ENCODE results near the gene LRBA. TPM values are rescaled to one million over a fixed set of nuclear protein-coding genes. Genes with fewer than 3 reads are reported as not detected.

The LRBA gene
- polyA plus RNA-seq, 2 of the 4 experiments (the other 2 are of a cell fraction) = 10.7 to 25.1 TPM

DNA sequence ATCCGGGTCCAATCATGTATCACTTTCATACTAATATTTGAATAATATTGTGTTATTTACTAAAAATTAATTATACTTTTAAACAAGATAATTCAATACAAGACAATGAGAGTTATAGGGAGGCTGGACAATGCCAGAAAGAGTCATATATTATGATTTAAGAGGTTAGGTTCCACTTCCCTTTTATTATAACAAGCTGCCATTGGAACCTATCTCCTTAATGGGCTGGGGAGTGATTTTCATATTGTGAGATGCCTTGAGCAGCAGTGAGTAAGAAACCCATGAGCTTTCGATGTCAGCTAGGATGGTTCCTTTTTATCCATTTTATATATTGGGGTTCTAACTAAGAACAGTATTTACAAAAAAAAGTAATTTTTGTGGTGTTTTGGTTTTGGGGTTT, 341.3 kb downstream of the LRBA start:
- DNase-seq (ENCODE audit: low read depth in 1 of 2, low spot score in 1 of 2) (no peak), ATAC-seq (no peak), FAIRE-seq (no peak)
- Histone ChIP-seq H3K9me3 (no peaks in the 10 kb centered on the region), H3K4me1 (no peaks in the 10 kb centered on the region), H3K4me3 (no peak overlapping the region), H3K4me2 (no peak overlapping the region), H3K27ac (no peak overlapping the region)
- TF ChIP-seq CHD4 (IDR thresholded peaks at IDR 0.05; ENCODE audit: borderline replicate concordance) (no peak), EHMT2 (IDR thresholded peaks at IDR 0.05; ENCODE audit: low read depth) (no peak), RNF2 (IDR thresholded peaks at IDR 0.05; ENCODE audit: borderline replicate concordance, low read depth) (no peak), ZSCAN20 (CRISPR knock-in tag; IDR thresholded peaks at IDR 0.05) (no peak), NR3C1 (IDR thresholded peaks at IDR 0.05) (no peak), HOXB13 (CRISPR knock-in tag; IDR thresholded peaks at IDR 0.05; ENCODE audit: low read depth) (no peak), CHD2 (IDR thresholded peaks at IDR 0.05; ENCODE audit: low read length, partially characterized antibody) (no peak), ZFP36 (IDR thresholded peaks at IDR 0.05; ENCODE audit: borderline replicate concordance, partially characterized antibody) (no peak), MAFK (IDR thresholded peaks at IDR 0.05; ENCODE audit: partially characterized antibody) (no peak), RARB (CRISPR knock-in tag; IDR thresholded peaks at IDR 0.05) (no peak), FOSL2 (IDR thresholded peaks at IDR 0.05) (no peak), FOSL2 (CRISPR knock-in tag; IDR thresholded peaks at IDR 0.05) (no peak), TFCP2L1 (CRISPR knock-in tag; IDR thresholded peaks at IDR 0.05) (no peak)
- TF ChIP-seq, protein P1, sequence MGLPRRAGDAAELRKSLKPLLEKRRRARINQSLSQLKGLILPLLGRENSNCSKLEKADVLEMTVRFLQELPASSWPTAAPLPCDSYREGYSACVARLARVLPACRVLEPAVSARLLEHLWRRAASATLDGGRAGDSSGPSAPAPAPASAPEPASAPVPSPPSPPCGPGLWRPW (IDR thresholded peaks at IDR 0.05) = no peak
- TF ChIP-seq, protein P2, sequence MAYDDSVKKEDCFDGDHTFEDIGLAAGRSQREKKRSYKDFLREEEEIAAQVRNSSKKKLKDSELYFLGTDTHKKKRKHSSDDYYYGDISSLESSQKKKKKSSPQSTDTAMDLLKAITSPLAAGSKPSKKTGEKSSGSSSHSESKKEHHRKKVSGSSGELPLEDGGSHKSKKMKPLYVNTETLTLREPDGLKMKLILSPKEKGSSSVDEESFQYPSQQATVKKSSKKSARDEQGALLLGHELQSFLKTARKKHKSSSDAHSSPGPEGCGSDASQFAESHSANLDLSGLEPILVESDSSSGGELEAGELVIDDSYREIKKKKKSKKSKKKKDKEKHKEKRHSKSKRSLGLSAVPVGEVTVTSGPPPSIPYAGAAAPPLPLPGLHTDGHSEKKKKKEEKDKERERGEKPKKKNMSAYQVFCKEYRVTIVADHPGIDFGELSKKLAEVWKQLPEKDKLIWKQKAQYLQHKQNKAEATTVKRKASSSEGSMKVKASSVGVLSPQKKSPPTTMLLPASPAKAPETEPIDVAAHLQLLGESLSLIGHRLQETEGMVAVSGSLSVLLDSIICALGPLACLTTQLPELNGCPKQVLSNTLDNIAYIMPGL (CRISPR knock-in tag; IDR thresholded peaks at IDR 0.05; ENCODE audit: borderline replicate concordance) = no peak
- TF ChIP-seq, protein P3, sequence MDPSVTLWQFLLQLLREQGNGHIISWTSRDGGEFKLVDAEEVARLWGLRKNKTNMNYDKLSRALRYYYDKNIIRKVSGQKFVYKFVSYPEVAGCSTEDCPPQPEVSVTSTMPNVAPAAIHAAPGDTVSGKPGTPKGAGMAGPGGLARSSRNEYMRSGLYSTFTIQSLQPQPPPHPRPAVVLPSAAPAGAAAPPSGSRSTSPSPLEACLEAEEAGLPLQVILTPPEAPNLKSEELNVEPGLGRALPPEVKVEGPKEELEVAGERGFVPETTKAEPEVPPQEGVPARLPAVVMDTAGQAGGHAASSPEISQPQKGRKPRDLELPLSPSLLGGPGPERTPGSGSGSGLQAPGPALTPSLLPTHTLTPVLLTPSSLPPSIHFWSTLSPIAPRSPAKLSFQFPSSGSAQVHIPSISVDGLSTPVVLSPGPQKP (IDR thresholded peaks at IDR 0.05; ENCODE audit: low read depth, low read length) = no peak
- TF ChIP-seq, protein P4, sequence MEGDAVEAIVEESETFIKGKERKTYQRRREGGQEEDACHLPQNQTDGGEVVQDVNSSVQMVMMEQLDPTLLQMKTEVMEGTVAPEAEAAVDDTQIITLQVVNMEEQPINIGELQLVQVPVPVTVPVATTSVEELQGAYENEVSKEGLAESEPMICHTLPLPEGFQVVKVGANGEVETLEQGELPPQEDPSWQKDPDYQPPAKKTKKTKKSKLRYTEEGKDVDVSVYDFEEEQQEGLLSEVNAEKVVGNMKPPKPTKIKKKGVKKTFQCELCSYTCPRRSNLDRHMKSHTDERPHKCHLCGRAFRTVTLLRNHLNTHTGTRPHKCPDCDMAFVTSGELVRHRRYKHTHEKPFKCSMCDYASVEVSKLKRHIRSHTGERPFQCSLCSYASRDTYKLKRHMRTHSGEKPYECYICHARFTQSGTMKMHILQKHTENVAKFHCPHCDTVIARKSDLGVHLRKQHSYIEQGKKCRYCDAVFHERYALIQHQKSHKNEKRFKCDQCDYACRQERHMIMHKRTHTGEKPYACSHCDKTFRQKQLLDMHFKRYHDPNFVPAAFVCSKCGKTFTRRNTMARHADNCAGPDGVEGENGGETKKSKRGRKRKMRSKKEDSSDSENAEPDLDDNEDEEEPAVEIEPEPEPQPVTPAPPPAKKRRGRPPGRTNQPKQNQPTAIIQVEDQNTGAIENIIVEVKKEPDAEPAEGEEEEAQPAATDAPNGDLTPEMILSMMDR (IDR thresholded peaks at IDR 0.05) = no peak
- TF ChIP-seq, protein P5, sequence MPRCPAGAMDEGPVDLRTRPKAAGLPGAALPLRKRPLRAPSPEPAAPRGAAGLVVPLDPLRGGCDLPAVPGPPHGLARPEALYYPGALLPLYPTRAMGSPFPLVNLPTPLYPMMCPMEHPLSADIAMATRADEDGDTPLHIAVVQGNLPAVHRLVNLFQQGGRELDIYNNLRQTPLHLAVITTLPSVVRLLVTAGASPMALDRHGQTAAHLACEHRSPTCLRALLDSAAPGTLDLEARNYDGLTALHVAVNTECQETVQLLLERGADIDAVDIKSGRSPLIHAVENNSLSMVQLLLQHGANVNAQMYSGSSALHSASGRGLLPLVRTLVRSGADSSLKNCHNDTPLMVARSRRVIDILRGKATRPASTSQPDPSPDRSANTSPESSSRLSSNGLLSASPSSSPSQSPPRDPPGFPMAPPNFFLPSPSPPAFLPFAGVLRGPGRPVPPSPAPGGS (IDR thresholded peaks at IDR 0.05) = no peak
- ChIA-PET POLR2A (no interaction called here), CTCF (no interaction called here)
- 91% methylated on average over 2 of the region's 2 CpGs for WGBS (ENCODE audit: missing lambda C conversion rate)

DNA sequence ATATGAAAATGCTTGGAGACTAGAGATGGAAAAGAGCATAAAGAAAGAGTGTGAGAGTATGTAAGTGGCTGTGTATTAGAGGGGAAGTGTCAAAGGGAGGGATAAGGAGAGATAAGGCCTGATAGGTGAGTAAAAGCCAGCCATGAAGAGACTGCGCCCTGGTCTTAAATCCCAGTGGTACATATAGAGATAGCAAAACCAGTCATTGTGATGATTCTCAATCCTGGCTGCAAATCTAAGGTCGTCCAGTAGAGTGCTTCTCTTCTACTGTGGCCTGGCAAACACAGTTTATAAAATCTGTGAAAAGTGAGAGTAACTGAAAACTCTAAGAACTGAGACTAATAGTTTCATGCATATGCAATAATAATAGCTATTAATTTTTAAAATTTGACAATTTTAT, 346.3 kb downstream of the LRBA start:
- WGBS (ENCODE audit: missing lambda C conversion rate) = 77% methylated on average over 2 of the region's 2 CpGs
- no peaks in the 10 kb centered on the region for H3K9me3 ChIP-seq
- H3K4me3 ChIP-seq = no peak overlapping the region
- H3K4me2 ChIP-seq = no peak overlapping the region
- CTCF ChIA-PET = no interaction called here
- no peak for FAIRE-seq
- H3K4me1 ChIP-seq = peaks cover 17% of the 10 kb centered on the region
- POLR2A ChIA-PET = no interaction called here
- ATAC-seq = peak in 1 of 2 experiments; percentile 67; a peak in 3 of 6 replicates
- DNase-seq (ENCODE audit: low read depth in 1 of 2, low spot score in 1 of 2) = no peak
- no peak overlapping the region; a peak in 1 of 6 replicates for H3K27ac ChIP-seq
- TF ChIP-seq, protein P6, sequence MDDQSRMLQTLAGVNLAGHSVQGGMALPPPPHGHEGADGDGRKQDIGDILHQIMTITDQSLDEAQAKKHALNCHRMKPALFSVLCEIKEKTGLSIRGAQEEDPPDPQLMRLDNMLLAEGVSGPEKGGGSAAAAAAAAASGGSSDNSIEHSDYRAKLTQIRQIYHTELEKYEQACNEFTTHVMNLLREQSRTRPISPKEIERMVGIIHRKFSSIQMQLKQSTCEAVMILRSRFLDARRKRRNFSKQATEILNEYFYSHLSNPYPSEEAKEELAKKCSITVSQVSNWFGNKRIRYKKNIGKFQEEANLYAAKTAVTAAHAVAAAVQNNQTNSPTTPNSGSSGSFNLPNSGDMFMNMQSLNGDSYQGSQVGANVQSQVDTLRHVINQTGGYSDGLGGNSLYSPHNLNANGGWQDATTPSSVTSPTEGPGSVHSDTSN (IDR thresholded peaks at IDR 0.05) = no peak
- TF ChIP-seq CHD2 (IDR thresholded peaks at IDR 0.05; ENCODE audit: low read length, partially characterized antibody) (no peak), GATA3 (IDR thresholded peaks at IDR 0.05; ENCODE audit: borderline replicate concordance) (no peak), KDM1A (IDR thresholded peaks at IDR 0.05; ENCODE audit: low read depth) (no peak), RARB (CRISPR knock-in tag; IDR thresholded peaks at IDR 0.05) (no peak), TP53 (CRISPR knock-in tag; IDR thresholded peaks at IDR 0.05) (no peak), ZC3H11A (IDR thresholded peaks at IDR 0.05) (no peak), JUNB (IDR thresholded peaks at IDR 0.05) (no peak), CHD4 (IDR thresholded peaks at IDR 0.05; ENCODE audit: borderline replicate concordance) (no peak)
- TF ChIP-seq, protein P7, sequence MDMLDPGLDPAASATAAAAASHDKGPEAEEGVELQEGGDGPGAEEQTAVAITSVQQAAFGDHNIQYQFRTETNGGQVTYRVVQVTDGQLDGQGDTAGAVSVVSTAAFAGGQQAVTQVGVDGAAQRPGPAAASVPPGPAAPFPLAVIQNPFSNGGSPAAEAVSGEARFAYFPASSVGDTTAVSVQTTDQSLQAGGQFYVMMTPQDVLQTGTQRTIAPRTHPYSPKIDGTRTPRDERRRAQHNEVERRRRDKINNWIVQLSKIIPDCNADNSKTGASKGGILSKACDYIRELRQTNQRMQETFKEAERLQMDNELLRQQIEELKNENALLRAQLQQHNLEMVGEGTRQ (IDR thresholded peaks at IDR 0.05) = no peak
- TF ChIP-seq, protein P8, sequence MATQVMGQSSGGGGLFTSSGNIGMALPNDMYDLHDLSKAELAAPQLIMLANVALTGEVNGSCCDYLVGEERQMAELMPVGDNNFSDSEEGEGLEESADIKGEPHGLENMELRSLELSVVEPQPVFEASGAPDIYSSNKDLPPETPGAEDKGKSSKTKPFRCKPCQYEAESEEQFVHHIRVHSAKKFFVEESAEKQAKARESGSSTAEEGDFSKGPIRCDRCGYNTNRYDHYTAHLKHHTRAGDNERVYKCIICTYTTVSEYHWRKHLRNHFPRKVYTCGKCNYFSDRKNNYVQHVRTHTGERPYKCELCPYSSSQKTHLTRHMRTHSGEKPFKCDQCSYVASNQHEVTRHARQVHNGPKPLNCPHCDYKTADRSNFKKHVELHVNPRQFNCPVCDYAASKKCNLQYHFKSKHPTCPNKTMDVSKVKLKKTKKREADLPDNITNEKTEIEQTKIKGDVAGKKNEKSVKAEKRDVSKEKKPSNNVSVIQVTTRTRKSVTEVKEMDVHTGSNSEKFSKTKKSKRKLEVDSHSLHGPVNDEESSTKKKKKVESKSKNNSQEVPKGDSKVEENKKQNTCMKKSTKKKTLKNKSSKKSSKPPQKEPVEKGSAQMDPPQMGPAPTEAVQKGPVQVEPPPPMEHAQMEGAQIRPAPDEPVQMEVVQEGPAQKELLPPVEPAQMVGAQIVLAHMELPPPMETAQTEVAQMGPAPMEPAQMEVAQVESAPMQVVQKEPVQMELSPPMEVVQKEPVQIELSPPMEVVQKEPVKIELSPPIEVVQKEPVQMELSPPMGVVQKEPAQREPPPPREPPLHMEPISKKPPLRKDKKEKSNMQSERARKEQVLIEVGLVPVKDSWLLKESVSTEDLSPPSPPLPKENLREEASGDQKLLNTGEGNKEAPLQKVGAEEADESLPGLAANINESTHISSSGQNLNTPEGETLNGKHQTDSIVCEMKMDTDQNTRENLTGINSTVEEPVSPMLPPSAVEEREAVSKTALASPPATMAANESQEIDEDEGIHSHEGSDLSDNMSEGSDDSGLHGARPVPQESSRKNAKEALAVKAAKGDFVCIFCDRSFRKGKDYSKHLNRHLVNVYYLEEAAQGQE (IDR thresholded peaks at IDR 0.05) = no peak

Data from A549 (cell line).